ENCODE results near the gene SPDYE4.

SPDYE4 gene

GRCh38 chr17:8724451-8724850 lies 33.9 kb downstream of the SPDYE4 start:
- H3K27ac ChIP-seq (ENCODE audit: low read length), result no peak overlapping the region

GRCh38 chr17:8720596-8720995 lies 37.8 kb downstream of the SPDYE4 start:
- Histone ChIP-seq H3K36me3 (ENCODE audit: control insufficient read depth in 1 of 2, insufficient read depth in 2 of 2, low read length in 2 of 2) (no peaks in the 10 kb centered on the region), H3K9me3 (ENCODE audit: control insufficient read depth in 1 of 2, low read length in 2 of 2) (no peaks in the 10 kb centered on the region), H3K27me3 (ENCODE audit: low read depth, low read length) (no peaks in the 10 kb centered on the region), H3K27ac (ENCODE audit: low read length) (no peak overlapping the region), H3K4me1 (ENCODE audit: control insufficient read depth in 1 of 2, insufficient read depth in 2 of 2, low read length in 2 of 2) (no peaks in the 10 kb centered on the region), H3K4me3 (ENCODE audit: low read depth in 1 of 2, low read length in 2 of 2) (no peak overlapping the region)

More at GRCh38 chr17:8724451-8724850, 33.9 kb downstream of the SPDYE4 start:
- no peaks in the 10 kb centered on the region for H3K4me1 ChIP-seq (ENCODE audit: control insufficient read depth in 1 of 2, insufficient read depth in 2 of 2, low read length in 2 of 2)
- H3K4me3 ChIP-seq (ENCODE audit: low read depth in 1 of 2, low read length in 2 of 2), result no peak overlapping the region
- H3K27me3 ChIP-seq (ENCODE audit: low read depth, low read length), result no peaks in the 10 kb centered on the region
- H3K9me3 ChIP-seq (ENCODE audit: control insufficient read depth in 1 of 2, low read length in 2 of 2), result no peaks in the 10 kb centered on the region
- H3K36me3 ChIP-seq (ENCODE audit: control insufficient read depth in 1 of 2, insufficient read depth in 2 of 2, low read length in 2 of 2), result no peaks in the 10 kb centered on the region

GRCh38 chr17:8719291-8720246 lies 38.8 kb downstream of the SPDYE4 start:
- no peaks in the 10 kb centered on the region for H3K27me3 ChIP-seq (ENCODE audit: low read depth, low read length)
- H3K4me1 ChIP-seq (ENCODE audit: control insufficient read depth in 1 of 2, insufficient read depth in 2 of 2, low read length in 2 of 2), result no peaks in the 10 kb centered on the region
- no peaks in the 10 kb centered on the region for H3K36me3 ChIP-seq (ENCODE audit: control insufficient read depth in 1 of 2, insufficient read depth in 2 of 2, low read length in 2 of 2)
- no peaks in the 10 kb centered on the region for H3K9me3 ChIP-seq (ENCODE audit: control insufficient read depth in 1 of 2, low read length in 2 of 2)
- no peak overlapping the region for H3K27ac ChIP-seq (ENCODE audit: low read length)
- no peak overlapping the region for H3K4me3 ChIP-seq (ENCODE audit: low read depth in 1 of 2, low read length in 2 of 2)

GRCh38 chr17:8718001-8718563 lies 40.3 kb downstream of the SPDYE4 start:
- Histone ChIP-seq H3K27ac (ENCODE audit: low read length) (no peak overlapping the region), H3K9me3 (ENCODE audit: control insufficient read depth in 1 of 2, low read length in 2 of 2) (no peaks in the 10 kb centered on the region), H3K4me1 (ENCODE audit: control insufficient read depth in 1 of 2, insufficient read depth in 2 of 2, low read length in 2 of 2) (no peaks in the 10 kb centered on the region), H3K4me3 (ENCODE audit: low read depth in 1 of 2, low read length in 2 of 2) (no peak overlapping the region), H3K36me3 (ENCODE audit: control insufficient read depth in 1 of 2, insufficient read depth in 2 of 2, low read length in 2 of 2) (no peaks in the 10 kb centered on the region), H3K27me3 (ENCODE audit: low read depth, low read length) (no peaks in the 10 kb centered on the region)

- Histone ChIP-seq H3K36me3 (ENCODE audit: control insufficient read depth in 1 of 2, insufficient read depth in 2 of 2, low read length in 2 of 2) (no peaks in the 10 kb centered on the region), H3K4me3 (ENCODE audit: low read depth in 1 of 2, low read length in 2 of 2) (no peak overlapping the region), H3K27me3 (ENCODE audit: low read depth, low read length) (no peaks in the 10 kb centered on the region), H3K4me1 (ENCODE audit: control insufficient read depth in 1 of 2, insufficient read depth in 2 of 2, low read length in 2 of 2) (no peaks in the 10 kb centered on the region), H3K27ac (ENCODE audit: low read length) (no peak overlapping the region), H3K9me3 (ENCODE audit: control insufficient read depth in 1 of 2, low read length in 2 of 2) (no peaks in the 10 kb centered on the region)
These were observed 44.5 kb downstream of the SPDYE4 start for GRCh38 chr17:8713878-8714277.

GRCh38 chr17:8713315-8713714 lies 45.0 kb downstream of the SPDYE4 start:
- Histone ChIP-seq H3K27ac (ENCODE audit: low read length) (no peak overlapping the region), H3K36me3 (ENCODE audit: control insufficient read depth in 1 of 2, insufficient read depth in 2 of 2, low read length in 2 of 2) (no peaks in the 10 kb centered on the region), H3K4me1 (ENCODE audit: control insufficient read depth in 1 of 2, insufficient read depth in 2 of 2, low read length in 2 of 2) (peaks cover 0 to 2% of the 10 kb centered on the region in 2 donors), H3K9me3 (ENCODE audit: control insufficient read depth in 1 of 2, low read length in 2 of 2) (no peaks in the 10 kb centered on the region), H3K4me3 (ENCODE audit: low read depth in 1 of 2, low read length in 2 of 2) (no peak overlapping the region), H3K27me3 (ENCODE audit: low read depth, low read length) (no peaks in the 10 kb centered on the region)

GRCh38 chr17:8712698-8713097 lies 45.6 kb downstream of the SPDYE4 start:
- H3K27ac ChIP-seq (ENCODE audit: low read length), result no peak overlapping the region
- H3K27me3 ChIP-seq (ENCODE audit: low read depth, low read length), result no peaks in the 10 kb centered on the region
- peaks cover 0 to 8% of the 10 kb centered on the region in 2 donors for H3K4me1 ChIP-seq (ENCODE audit: control insufficient read depth in 1 of 2, insufficient read depth in 2 of 2, low read length in 2 of 2)

GRCh38 chr17:8711291-8711690 lies 47.1 kb downstream of the SPDYE4 start:
- H3K4me3 ChIP-seq (ENCODE audit: low read depth in 1 of 2, low read length in 2 of 2), result no peak overlapping the region
- H3K4me1 ChIP-seq (ENCODE audit: control insufficient read depth in 1 of 2, insufficient read depth in 2 of 2, low read length in 2 of 2), result peaks cover 0 to 17% of the 10 kb centered on the region in 2 donors
- no peaks in the 10 kb centered on the region for H3K36me3 ChIP-seq (ENCODE audit: control insufficient read depth in 1 of 2, insufficient read depth in 2 of 2, low read length in 2 of 2)
- no peaks in the 10 kb centered on the region for H3K9me3 ChIP-seq (ENCODE audit: control insufficient read depth in 1 of 2, low read length in 2 of 2)
- H3K27me3 ChIP-seq (ENCODE audit: low read depth, low read length), result no peaks in the 10 kb centered on the region
- no peak overlapping the region for H3K27ac ChIP-seq (ENCODE audit: low read length)

More at GRCh38 chr17:8712698-8713097, 45.6 kb downstream of the SPDYE4 start:
- Histone ChIP-seq H3K36me3 (ENCODE audit: control insufficient read depth in 1 of 2, insufficient read depth in 2 of 2, low read length in 2 of 2) (no peaks in the 10 kb centered on the region), H3K4me3 (ENCODE audit: low read depth in 1 of 2, low read length in 2 of 2) (no peak overlapping the region), H3K9me3 (ENCODE audit: control insufficient read depth in 1 of 2, low read length in 2 of 2) (no peaks in the 10 kb centered on the region)

GRCh38 chr17:8710813-8711212 lies 47.5 kb downstream of the SPDYE4 start:
- H3K4me3 ChIP-seq (ENCODE audit: low read depth in 1 of 2, low read length in 2 of 2), result no peak overlapping the region
- H3K27me3 ChIP-seq (ENCODE audit: low read depth, low read length), result no peaks in the 10 kb centered on the region
- H3K4me1 ChIP-seq (ENCODE audit: control insufficient read depth in 1 of 2, insufficient read depth in 2 of 2, low read length in 2 of 2), result peaks cover 0 to 17% of the 10 kb centered on the region in 2 donors
- no peaks in the 10 kb centered on the region for H3K9me3 ChIP-seq (ENCODE audit: control insufficient read depth in 1 of 2, low read length in 2 of 2)
- no peaks in the 10 kb centered on the region for H3K36me3 ChIP-seq (ENCODE audit: control insufficient read depth in 1 of 2, insufficient read depth in 2 of 2, low read length in 2 of 2)
- no peak overlapping the region for H3K27ac ChIP-seq (ENCODE audit: low read length)

- H3K4me1 ChIP-seq (ENCODE audit: control insufficient read depth in 1 of 2, insufficient read depth in 2 of 2, low read length in 2 of 2), result peaks cover 0 to 17% of the 10 kb centered on the region in 2 donors
- no peaks in the 10 kb centered on the region for H3K36me3 ChIP-seq (ENCODE audit: control insufficient read depth in 1 of 2, insufficient read depth in 2 of 2, low read length in 2 of 2)
- no peaks in the 10 kb centered on the region for H3K9me3 ChIP-seq (ENCODE audit: control insufficient read depth in 1 of 2, low read length in 2 of 2)
- H3K27ac ChIP-seq (ENCODE audit: low read length), result no peak overlapping the region
- H3K4me3 ChIP-seq (ENCODE audit: low read depth in 1 of 2, low read length in 2 of 2), result no peak overlapping the region
- H3K27me3 ChIP-seq (ENCODE audit: low read depth, low read length), result no peaks in the 10 kb centered on the region
These were observed 49.3 kb downstream of the SPDYE4 start for GRCh38 chr17:8709006-8709405.

GRCh38 chr17:8708025-8708461 lies 50.3 kb downstream of the SPDYE4 start:
- Histone ChIP-seq H3K4me3 (ENCODE audit: low read depth in 1 of 2, low read length in 2 of 2) (no peak overlapping the region), H3K9me3 (ENCODE audit: control insufficient read depth in 1 of 2, low read length in 2 of 2) (no peaks in the 10 kb centered on the region), H3K4me1 (ENCODE audit: control insufficient read depth in 1 of 2, insufficient read depth in 2 of 2, low read length in 2 of 2) (peaks cover 0 to 17% of the 10 kb centered on the region in 2 donors), H3K27ac (ENCODE audit: low read length) (no peak overlapping the region), H3K36me3 (ENCODE audit: control insufficient read depth in 1 of 2, insufficient read depth in 2 of 2, low read length in 2 of 2) (no peaks in the 10 kb centered on the region), H3K27me3 (ENCODE audit: low read depth, low read length) (no peaks in the 10 kb centered on the region)
